Occipital lobe (tissue), 1 donor: ENCODE data around the gene TRIM67. TPM values are rescaled to one million over a fixed set of nuclear protein-coding genes. Genes with fewer than 3 reads are reported as not detected.

ENCODE experiments used
- total RNA-seq: library from RNA; depleted of rRNA; stranded (reverse); fragments of >200 nt; gene quantifications from one replicate; pipeline ENCODE4 v1.2.3, GENCODE V29; 2014

TRIM67 gene
- total RNA-seq, 1 donor from 2014 or later: 44.9 TPM

Other genes starting within 250 kb of the TRIM67 start
- gene TTC13, start 183.2 kb upstream of the TRIM67 start, total RNA-seq: 56.1 TPM
- 17.2 TPM for gene ARV1, start 183.0 kb upstream of the TRIM67 start, total RNA-seq
- 6.7 TPM for gene FAM89A, start 121.8 kb upstream of the TRIM67 start, total RNA-seq
- gene GNPAT, start 79.2 kb downstream of the TRIM67 start, total RNA-seq: 57.1 TPM
- gene EXOC8, start 175.8 kb downstream of the TRIM67 start, total RNA-seq: 46.2 TPM
- gene SPRTN, start 176.2 kb downstream of the TRIM67 start, total RNA-seq: 15.9 TPM